Measurements from ENCODE around the gene GRM1.

Gene GRM1

DNA sequence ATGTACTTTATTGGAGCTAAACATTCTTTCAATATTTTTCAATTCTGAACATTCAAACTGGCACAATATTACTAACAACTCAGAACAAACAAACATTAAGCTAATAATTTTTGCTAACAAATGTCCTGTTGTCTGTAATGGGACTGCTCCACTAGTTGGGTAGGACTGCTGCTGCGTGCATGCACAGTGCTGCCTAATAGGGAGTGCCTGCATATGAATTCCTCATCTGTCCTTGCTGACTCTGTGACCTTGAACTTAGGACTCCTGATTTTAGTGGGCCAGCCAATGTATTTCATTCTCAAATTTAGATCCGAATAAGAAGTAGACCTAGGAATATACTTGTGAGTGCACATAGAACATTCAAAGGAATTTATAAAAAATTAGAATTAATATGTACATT, 318.2 kb downstream of the GRM1 start:
- no peak for DNase-seq (ENCODE audit: low read depth in 1 of 2, low spot score in 1 of 2)
- Histone ChIP-seq H3K27me3 (ENCODE audit: insufficient read depth, poor library complexity, severe bottlenecking) (no peaks in the 10 kb centered on the region), H3K4me3 (replicated peaks; ENCODE audit: insufficient read depth, low read length) (no peak overlapping the region), H3K27ac (replicated peaks) (no peak overlapping the region)
- TF ChIP-seq SPI1 (IDR thresholded peaks at IDR 0.05; ENCODE audit: borderline replicate concordance, low read depth) = no peak
- no peak for TF ChIP-seq REST (IDR thresholded peaks at IDR 0.05; ENCODE audit: insufficient replicate concordance, low read depth)

GRCh38 chr6:146347690-146348089, 318.8 kb downstream of the GRM1 start:
- DNase-seq (ENCODE audit: low read depth in 1 of 2, low spot score in 1 of 2) = no peak
- no peak overlapping the region for H3K4me3 ChIP-seq (replicated peaks; ENCODE audit: insufficient read depth, low read length)
- H3K27ac ChIP-seq (replicated peaks) = no peak overlapping the region
- H3K27me3 ChIP-seq (ENCODE audit: insufficient read depth, poor library complexity, severe bottlenecking) = no peaks in the 10 kb centered on the region
- TF ChIP-seq SPI1 (IDR thresholded peaks at IDR 0.05; ENCODE audit: borderline replicate concordance, low read depth) = no peak
- TF ChIP-seq POLR2AphosphoS5 (IDR thresholded peaks at IDR 0.05; ENCODE audit: low read depth) = no peak
- TF ChIP-seq CTCF (IDR thresholded peaks at IDR 0.05; ENCODE audit: insufficient read depth, low read length) = no peak
- TF ChIP-seq REST (IDR thresholded peaks at IDR 0.05; ENCODE audit: insufficient replicate concordance, low read depth) = no peak
- TF ChIP-seq GABPA (IDR thresholded peaks at IDR 0.05; ENCODE audit: low read depth) = no peak

GRCh38 chr6:146351018-146351417, 322.2 kb downstream of the GRM1 start:
- Histone ChIP-seq H3K27ac (replicated peaks) (no peak overlapping the region), H3K27me3 (ENCODE audit: insufficient read depth, poor library complexity, severe bottlenecking) (no peaks in the 10 kb centered on the region), H3K4me3 (replicated peaks; ENCODE audit: insufficient read depth, low read length) (no peak overlapping the region)
- DNase-seq (ENCODE audit: low read depth in 1 of 2, low spot score in 1 of 2) = no peak
- no peak for TF ChIP-seq SPI1 (IDR thresholded peaks at IDR 0.05; ENCODE audit: borderline replicate concordance, low read depth)
- no peak for TF ChIP-seq REST (IDR thresholded peaks at IDR 0.05; ENCODE audit: insufficient replicate concordance, low read depth)
- TF ChIP-seq CTCF (IDR thresholded peaks at IDR 0.05; ENCODE audit: insufficient read depth, low read length) = no peak
- TF ChIP-seq POLR2AphosphoS5 (IDR thresholded peaks at IDR 0.05; ENCODE audit: low read depth) = no peak
- TF ChIP-seq GABPA (IDR thresholded peaks at IDR 0.05; ENCODE audit: low read depth) = no peak

GRCh38 chr6:146352163-146352562, 323.3 kb downstream of the GRM1 start:
- no peak for DNase-seq (ENCODE audit: low read depth in 1 of 2, low spot score in 1 of 2)
- Histone ChIP-seq H3K27me3 (ENCODE audit: insufficient read depth, poor library complexity, severe bottlenecking) (no peaks in the 10 kb centered on the region), H3K27ac (replicated peaks) (no peak overlapping the region), H3K4me3 (replicated peaks; ENCODE audit: insufficient read depth, low read length) (no peak overlapping the region)
- TF ChIP-seq SPI1 (IDR thresholded peaks at IDR 0.05; ENCODE audit: borderline replicate concordance, low read depth) = no peak

Measured in HL-60 (cell line).